Right ventricle myocardium inferior (tissue), 1 donor: Measurements from ENCODE around the gene PXYLP1. TPM values are rescaled to one million over a fixed set of nuclear protein-coding genes. Genes with fewer than 3 reads are reported as not detected.
A peak's percentile ranks its signal among the peaks of the same experiment; 100 is the strongest.

Experiments
- ATAC-seq: fragments of 200-7000 bp; cut with Tn5 transposase; one replicate; pipeline ENCODE4 v1.9.1; 2020; ENCODE audit warnings: mild to moderate bottlenecking, moderate library complexity
- DNase-seq: peaks from one replicate; pipeline ENCODE4 v3.0.0; 2021; ENCODE audit errors: missing footprints
- intact Hi-C: fragments of 100-400 bp; cut with DNase I; formaldehyde crosslinking; loops from one replicate; pipeline ENCODE4 v1.11.0; 2022
- total RNA-seq: library from RNA; stranded (reverse); fragmentation: NEBNext Ultra II Directional; extraction: Animal tissue kit (Norgen Biotek cat#: 25700); gene quantifications from one replicate; pipeline ENCODE4 v1.2.1, GENCODE V29; 2021
- donor health status: DM: no; HTN: yes; CAD: no; lungs with severe emphysema.

Gene PXYLP1
- total RNA-seq, 1 donor from 2014 or later = 13.7 TPM

DNA sequence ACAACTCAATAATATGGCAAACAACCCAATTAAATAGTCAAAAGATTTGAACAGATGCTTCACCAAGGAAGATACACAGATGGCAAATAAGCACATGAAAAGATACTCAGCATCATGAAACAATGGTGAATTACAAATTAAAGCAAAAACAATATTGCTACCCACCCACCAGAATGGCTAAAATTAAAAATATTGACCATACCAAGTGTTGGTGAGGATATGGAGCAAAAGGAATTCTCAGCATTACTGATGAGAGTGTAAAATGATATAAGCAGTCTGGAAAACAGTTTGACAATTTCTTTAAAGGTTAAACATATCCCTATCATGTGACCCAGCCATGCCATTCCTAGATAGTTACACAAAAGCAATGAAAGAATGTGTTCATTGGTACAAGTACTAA is 5.7 kb upstream of the PXYLP1 start:
- ATAC-seq = no peak
- DNase-seq = no peak
- intact Hi-C loops = no loop called here

DNA sequence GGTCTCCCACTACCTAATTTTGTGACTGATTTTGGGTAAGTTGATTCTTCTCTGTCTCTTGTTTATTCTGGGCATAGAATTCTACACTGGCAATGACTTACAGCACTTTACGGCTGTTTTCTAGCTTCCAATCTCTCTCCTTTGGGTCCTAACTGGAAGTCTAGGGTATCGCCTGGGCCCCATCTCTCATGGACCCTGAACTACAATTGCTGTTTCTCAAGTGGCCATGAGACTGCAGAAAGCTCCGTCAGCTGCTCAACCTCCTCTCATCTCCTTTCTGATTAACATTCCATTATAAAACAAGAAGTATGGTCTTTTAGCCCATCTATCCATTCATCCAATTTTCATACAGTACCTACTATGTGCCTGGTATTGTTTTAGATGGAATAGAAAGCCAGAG is 4.4 kb upstream of the PXYLP1 start:
- intact Hi-C loops = no loop called here
- ATAC-seq (no peak), DNase-seq (no peak)

DNA sequence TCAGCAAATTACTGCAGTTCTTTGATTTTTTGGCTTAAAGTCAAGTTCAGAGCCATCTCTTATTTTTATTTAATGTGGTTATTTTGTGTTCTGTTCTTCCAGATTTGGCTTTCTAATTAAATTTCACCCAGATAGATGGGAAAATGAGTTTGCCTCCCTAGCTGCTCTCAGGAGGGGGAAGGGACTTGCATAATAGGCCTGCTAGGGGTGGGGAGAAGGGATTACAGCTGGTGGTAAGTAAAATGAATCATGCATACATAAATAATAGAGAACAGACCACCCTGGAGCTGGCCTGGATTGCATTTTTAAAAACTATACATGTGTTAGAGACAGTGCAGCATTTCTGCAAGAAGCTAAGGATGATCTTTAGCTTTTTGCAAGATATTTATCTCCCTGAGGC is 3.9 kb upstream of the PXYLP1 start:
- intact Hi-C loops = no loop called here
- no peak for DNase-seq
- ATAC-seq = no peak

DNA sequence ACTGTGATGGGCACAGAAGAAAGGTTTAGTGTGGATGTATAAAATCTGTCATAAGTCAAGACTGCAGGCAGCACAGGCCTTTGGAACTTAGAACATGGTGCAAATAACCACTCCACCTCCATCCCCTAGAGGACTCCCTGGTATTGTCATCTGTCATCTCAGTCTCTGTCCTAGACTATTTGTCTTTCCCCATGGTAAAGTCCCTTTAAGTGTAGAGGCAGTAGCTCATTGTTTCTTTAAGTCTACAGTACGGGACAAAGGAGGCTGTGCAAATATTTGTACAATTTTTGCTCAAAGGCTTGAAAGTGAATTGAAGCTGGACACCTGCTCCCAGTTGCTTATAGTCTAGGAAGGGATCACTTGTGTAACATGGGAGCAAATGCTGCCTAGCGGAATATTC is 3.2 kb upstream of the PXYLP1 start:
- ATAC-seq (no peak), DNase-seq (no peak)
- intact Hi-C loops = no loop called here

DNA sequence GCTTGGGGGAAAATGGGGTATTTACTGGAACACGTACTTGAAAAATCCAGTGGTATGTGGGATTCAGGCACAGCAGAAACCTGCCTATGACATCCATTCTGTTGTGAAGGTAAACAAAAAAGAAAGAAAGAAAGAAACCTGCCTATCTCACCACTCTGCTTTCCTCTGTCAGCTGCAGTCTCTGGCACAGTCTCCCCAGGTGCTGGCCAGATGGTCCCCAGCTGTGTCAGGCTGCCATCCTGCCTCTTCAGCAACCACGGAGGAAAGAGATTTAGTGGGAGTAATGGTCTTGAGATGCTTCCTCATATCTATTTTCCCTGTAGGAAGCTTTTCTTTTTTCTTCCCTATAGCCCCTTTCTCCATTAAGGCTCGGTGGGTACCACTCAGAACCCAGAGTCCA is 2.5 kb upstream of the PXYLP1 start:
- ATAC-seq (no peak), DNase-seq (no peak)
- intact Hi-C loops = no loop called here

DNA sequence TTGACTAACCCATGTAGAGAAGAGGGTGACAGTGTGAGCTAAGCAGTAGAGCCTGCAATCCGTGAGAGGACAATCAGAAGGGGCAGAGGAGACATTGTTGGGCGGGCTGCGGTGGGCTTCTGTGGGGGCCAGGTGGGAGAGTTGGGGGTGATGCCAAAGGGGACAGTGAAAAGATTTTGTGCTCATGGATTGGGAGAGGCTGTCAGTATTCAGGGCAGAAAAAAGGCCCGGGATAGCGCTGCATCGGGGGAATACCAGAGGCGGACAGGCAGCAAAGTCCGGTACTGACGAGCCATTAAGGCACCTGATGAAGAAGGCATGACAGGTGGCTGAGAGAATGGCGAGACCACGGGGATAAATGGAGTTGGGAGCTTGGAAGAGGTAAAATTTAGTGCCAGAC is 1.3 kb upstream of the PXYLP1 start:
- DNase-seq (no peak), ATAC-seq (no peak)
- intact Hi-C loops = no loop called here

DNA sequence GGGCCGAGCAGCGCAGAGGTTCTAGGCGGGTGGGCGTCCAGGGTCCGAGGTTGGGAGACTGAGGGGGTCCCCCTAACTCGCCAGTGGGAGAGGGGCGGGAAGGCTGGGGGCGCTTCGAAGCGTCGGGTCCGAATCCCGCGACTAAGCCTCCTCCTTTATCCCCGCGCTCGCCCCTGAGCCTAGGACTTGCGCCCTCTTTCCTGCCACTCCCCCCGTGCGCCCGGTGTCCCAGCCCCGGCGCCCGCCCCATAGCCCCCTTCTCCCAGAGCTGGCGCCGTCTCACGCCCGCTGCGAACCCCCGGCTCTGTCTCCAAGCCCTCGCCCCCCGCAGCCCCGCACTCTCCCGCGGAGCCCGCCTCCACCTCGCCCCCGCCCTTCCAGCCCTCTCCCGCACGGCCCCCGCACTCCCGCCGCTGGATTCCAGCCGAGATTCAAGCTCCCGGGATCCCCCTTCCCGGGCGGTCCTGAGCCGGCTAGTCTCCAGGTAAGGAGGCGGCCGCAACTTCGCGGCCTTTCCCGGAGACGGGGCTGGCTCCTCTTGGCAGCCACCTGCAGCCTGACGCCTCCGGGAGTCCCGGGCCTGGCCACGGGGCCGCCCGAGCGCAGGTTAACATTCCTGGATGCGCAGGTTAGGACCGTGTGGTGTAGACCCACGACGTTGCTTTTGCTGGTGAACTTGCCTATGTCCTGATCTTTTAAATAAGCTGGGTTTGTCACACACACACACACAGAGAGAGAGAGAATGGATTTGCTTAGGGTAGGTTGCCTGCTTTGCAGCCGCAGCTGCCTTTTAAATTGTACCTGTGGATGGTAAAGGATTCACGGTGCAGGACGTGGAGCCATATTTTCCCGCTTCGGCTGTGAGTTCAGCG is 563 bp downstream of the PXYLP1 start:
- ATAC-seq (peak; percentile 8), DNase-seq (peak; percentile 79)
- intact Hi-C loops = loop anchor here (1.0 kb wide), 1 partner anchor 47 kb away; no protein-coding TSS in a partner anchor

DNA sequence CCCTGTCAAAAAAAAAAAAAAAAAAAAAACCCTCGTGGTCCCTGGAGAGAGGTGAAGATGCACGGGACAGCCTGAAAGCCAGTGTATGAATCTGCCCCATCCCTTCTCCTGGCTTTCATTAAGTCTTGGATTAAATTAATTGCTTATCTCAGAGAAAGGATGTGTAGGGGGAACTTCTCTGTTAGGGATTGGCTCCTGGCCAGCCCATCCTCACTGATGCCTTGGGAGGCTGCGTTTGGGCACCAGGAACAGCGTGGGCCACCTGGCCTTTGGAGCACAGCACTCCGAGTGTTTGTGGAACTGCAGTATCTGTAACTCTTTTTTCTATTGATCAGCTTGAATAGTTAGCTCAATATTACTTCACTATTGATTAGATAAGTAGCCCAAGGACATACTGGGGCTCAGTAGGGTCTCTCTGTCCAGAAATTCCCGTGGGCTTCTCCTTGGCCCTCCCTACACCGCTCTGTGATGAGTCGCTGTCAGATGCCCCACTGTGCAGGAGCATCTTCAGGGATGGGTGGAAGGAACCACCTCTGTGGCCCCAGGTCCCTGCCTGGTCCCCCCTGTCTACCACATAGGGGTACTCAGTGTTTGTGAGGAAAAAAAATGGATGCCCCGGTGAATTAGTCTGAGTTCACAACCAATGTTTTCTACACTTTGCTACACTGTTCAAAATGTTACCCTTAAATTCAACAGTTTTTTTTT is 2.0 kb downstream of the PXYLP1 start:
- intact Hi-C loops = no loop called here
- ATAC-seq (no peak), DNase-seq (no peak)

DNA sequence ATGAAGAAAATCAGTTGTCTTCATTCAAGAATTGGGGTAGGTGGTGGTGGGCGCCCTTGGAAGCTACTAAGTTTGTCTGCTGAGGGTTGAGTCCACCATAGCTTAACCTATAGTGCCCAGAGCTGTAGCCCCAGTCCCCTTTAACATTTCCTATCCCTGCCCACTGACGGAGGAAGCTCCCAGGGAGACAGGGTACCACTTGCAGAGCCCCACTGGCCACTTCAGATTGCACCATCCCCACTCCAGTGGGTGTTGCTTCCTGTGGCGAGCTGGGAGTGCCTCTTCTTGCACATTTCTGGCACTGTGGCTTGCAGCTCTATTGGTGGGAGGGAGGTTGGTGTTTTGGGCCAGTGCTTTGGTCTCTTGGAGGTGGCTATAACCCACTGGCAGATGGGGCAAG is 2.7 kb downstream of the PXYLP1 start:
- ATAC-seq (no peak), DNase-seq (no peak)
- intact Hi-C loops = no loop called here

DNA sequence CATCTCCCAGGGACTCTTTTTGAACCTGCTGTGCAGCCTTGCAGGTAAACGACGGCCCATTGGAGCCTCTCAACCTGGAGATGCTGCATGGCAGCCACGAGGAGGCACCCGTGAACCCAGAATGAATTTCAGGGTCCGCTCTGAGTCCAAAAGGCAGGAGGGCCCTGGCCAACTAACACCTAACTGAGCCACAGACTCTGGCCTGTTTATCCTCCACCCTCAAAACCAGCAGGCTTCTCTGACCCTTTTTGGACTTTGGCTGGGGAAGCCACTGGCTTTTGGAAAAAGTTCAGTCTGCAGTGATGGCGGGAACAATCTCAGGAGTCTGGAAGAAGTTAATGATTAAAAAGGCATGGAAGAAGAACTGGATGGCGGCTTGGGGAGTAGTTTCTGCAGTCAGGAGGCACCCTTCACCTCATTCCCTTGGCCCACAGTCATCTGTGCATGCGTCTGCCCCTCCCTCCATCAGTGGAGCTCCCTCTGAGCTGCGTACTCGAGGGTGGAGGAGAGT is 4.1 kb downstream of the PXYLP1 start:
- intact Hi-C loops = no loop called here
- no peak for ATAC-seq
- no peak for DNase-seq

DNA sequence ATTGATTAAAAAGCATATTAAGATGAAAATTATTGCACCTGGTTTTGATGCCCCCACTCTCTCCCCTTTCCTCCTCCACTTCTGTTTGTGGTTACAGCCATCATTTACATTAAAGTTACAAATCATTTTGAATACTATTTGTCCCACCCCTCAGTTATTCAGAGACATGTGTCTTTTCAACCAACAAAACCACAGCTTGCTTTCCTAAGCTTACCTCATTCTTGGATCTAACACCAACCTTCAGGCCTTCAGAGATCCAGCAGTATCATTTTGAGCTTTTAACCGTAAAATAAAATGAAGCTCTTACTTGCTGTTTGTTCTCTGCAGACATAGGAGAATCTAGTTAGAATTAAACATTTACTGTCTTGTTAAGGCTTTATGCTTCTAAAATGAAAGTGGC is 4.7 kb downstream of the PXYLP1 start:
- intact Hi-C loops = no loop called here
- DNase-seq = no peak
- ATAC-seq = no peak

DNA sequence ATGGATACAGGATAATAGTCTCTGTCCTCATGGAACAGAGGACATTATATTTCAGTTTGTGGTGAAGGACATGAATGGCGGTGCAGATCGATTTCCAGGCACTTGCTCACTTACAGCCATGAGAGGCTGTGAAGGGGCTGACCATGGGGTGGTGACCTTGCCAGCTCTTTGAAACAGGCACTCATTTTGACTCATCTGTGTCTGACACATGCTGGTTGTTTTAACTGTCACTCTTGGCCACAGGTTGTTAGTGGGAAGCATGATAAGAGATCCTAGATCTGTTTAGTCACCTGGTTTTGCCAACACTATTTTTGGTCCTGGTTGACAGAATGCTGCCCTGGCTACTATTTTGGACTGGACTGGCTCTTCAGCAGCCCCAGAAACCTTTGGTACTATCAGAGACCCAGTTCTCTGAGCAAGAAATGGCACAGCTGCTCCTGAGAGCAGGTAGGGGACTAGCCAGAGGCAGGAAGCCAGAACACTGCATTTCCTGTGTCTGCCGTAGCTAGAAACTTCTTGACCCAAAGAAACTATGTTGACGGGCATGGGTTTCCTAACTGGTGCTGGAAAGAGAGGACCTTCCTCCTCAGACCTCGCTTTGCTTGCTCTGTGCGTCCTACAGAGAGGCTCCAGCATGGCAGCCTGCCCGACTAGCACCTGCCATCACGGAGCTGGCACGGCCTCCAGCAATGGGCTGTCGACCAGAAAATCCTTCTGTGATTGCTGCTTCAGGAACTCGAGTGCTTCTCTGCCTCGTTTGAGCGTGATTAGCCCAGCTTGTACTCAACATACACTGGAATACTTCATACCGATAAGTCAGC is 6.3 kb downstream of the PXYLP1 start:
- peak; percentile 45 for ATAC-seq
- intact Hi-C loops = no loop called here

DNA sequence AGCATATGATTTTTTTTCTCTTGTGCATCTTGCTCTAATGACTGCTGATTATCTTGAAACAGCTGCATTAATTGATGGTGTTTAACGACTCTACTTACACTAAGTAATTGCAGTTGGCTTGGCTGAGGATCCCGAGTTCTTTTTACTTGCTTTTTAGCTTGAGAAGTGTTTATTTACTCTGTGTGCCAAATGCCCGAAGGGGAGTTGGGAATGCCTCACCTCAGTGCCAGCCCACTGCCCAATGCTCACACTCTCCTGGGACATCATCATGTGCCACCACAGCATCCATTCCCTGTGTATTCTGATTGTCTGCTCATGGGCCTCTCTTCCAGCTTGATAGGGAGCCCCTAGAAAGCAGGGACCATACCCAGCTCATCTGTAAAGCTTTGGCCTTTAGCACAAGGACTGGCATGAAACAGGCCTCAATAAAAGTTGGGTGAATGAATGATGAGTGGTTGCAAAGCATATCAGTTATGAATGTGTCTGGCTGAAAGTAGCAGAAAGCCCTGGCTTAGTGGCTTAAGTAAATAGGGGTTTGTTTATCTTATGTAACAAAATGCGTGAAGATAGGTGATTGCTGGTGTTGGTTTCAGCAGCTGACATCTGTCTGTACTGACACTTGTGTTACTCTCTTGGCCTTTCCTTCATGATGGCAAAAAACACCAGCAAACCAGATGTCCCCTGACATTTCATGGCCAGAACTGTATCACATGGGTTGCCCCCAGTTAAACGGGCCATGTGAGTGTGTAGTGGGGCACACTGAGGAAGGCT is 8.1 kb downstream of the PXYLP1 start:
- intact Hi-C loops = no loop called here
- ATAC-seq = no peak
- DNase-seq = no peak

More for the DNA sequence above, 6.3 kb downstream of the PXYLP1 start:
- DNase-seq = peak; percentile 81

DNA sequence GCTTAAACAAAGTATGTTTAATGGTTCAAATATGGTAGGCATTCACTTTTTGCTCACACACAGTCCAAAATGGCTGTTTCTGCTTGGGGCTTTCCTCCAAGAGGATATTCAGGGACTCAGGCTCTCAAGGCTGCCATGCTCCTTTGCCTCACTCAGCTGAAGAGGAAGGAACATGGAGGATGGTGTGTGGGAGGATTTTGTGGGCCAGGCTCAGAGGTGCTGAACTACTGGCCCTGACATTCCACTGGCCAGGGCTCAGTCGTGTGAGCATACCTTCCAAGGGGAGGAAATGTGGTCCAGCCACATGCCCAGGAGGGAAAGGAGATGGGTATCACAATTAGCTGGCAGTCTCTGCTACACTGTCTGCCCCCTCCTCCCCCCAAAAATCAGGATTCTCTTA is 8.7 kb downstream of the PXYLP1 start:
- DNase-seq (no peak), ATAC-seq (no peak)
- intact Hi-C loops = no loop called here

DNA sequence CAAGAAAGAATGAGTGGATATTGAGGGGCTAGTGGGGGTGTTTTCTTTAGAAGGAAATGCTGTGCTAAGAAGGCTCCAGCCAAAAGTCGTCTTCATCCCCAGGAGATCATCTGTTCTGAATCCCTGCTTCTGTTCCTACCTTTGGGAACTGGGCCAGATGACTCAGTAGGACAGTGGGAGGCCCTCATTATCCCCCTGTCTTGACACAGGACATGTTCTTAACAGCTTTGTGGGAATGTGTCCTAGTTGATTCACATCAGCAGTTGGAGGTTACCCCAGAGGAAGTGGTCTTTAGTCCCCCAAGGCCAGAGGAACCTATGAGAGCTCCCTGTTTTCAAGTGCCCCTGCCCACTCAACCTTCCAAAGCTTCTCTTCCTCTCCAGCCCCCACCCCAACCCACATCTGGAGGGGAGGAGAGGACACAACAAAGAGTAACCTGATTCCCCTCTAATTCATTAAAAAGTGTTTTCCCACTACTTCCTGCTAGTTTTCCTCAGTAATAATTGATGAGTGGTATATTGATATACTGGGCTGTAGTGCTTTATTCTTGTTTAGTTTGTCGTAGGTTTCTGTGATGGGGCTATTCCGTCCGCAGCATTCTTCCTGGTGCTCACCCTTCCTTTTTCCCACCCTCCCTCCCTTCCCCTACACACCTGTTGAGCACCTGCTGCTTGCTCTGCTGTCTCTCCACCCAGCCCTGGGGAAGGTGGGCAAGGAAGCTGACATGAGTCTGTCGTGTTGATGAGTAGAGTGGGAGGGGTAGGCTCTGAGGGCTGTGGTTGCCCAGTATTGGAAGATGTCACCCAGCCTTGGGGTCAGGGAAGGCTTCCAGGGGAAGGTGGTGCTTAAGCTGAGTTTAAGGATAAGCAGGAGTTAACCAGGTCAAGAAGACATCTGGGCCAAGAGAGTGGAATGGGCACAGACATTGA is 9.3 kb downstream of the PXYLP1 start:
- ATAC-seq (no peak), DNase-seq (no peak)
- intact Hi-C loops = no loop called here

DNA sequence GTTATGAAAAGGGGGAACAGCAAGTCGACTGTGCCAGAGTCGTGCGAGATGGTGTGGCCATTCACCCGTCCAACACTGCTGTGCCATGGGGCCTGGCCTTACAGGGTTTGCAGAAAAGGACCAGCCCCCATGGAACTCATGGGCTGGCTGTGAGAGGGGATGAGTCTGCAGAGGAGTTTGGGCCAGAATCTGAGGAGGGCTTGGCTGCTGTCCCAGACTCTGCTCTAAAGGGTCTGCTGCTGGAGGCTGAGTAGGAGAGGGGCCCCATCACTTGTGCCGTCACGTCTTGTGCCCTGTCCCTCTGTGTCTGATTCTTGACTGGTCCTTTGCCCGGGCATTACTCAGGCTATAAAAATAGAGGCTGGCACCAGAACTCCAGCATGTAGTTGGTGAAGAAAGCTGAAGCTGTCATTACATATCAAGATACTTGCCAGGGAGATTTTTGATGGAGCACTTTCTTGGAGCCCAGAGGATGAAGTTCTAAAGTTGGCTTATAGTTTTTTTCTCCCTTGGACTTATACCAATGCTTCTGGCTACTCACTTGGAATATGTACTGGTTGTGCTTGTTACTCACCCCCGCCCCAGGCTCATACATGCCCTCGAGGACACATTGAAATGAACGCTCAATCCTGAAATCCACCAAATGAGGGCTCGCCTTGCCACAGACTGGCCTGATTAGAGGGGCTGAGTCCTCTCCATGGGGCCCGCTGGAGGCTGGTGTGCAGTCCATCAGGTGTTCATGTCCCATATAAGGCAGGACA is 10.2 kb downstream of the PXYLP1 start:
- intact Hi-C loops = no loop called here
- ATAC-seq = peak; percentile 75
- DNase-seq = no peak
